ENCODE data around the gene CDC34. TPM values are rescaled to one million over a fixed set of nuclear protein-coding genes. Genes with fewer than 3 reads are reported as not detected.
A peak's percentile ranks its signal among the peaks of the same experiment; 100 is the strongest.

The CDC34 gene
- total RNA-seq, 1 donor from 2014 or later, result 40.0 TPM

DNA sequence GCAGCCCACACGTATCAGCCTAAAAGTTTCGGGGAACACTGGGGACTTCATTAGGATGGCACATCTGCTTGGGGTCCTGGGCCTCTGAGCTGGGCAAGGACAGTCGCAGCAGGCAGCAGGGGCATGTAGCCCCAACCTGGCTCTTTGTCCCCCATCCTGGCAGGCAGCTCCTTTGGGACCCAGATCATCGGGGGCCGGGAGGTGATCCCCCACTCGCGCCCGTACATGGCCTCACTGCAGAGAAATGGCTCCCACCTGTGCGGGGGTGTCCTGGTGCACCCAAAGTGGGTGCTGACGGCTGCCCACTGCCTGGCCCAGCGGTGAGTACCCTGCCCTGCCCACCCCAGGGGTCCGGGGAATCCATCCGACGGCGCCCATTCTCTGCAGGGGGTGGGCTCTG, 15.6 kb downstream of the CDC34 start:
- TF ChIP-seq, protein P1, sequence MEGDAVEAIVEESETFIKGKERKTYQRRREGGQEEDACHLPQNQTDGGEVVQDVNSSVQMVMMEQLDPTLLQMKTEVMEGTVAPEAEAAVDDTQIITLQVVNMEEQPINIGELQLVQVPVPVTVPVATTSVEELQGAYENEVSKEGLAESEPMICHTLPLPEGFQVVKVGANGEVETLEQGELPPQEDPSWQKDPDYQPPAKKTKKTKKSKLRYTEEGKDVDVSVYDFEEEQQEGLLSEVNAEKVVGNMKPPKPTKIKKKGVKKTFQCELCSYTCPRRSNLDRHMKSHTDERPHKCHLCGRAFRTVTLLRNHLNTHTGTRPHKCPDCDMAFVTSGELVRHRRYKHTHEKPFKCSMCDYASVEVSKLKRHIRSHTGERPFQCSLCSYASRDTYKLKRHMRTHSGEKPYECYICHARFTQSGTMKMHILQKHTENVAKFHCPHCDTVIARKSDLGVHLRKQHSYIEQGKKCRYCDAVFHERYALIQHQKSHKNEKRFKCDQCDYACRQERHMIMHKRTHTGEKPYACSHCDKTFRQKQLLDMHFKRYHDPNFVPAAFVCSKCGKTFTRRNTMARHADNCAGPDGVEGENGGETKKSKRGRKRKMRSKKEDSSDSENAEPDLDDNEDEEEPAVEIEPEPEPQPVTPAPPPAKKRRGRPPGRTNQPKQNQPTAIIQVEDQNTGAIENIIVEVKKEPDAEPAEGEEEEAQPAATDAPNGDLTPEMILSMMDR (IDR thresholded peaks at IDR 0.05), result no peak
- ATAC-seq (peak in 1 of 2 donors; percentile 12), DNase-seq (no peak)
- H3K9me3 ChIP-seq, result no peaks in the 10 kb centered on the region
- H3K27ac ChIP-seq, result no peak overlapping the region
- no peak overlapping the region for H3K4me3 ChIP-seq
- no peaks in the 10 kb centered on the region for H3K27me3 ChIP-seq (ENCODE audit: low read depth)
- intact Hi-C loops (cut with DNase I), result no loop called here
- H3K36me3 ChIP-seq, result peaks cover 8% of the 10 kb centered on the region
- no peaks in the 10 kb centered on the region for H3K4me1 ChIP-seq

GRCh38 chr19:547836-548720, 16.5 kb downstream of the CDC34 start:
- DNase-seq (no peak), ATAC-seq (no peak)
- Histone ChIP-seq H3K36me3 (no peaks in the 10 kb centered on the region), H3K27me3 (ENCODE audit: low read depth) (no peaks in the 10 kb centered on the region), H3K9me3 (no peaks in the 10 kb centered on the region), H3K4me1 (no peaks in the 10 kb centered on the region), H3K27ac (no peak overlapping the region), H3K4me3 (no peak overlapping the region)
- intact Hi-C loops (cut with DNase I), result no loop called here
- TF ChIP-seq, protein P1 (IDR thresholded peaks at IDR 0.05), result no peak

- H3K27ac ChIP-seq, result no peak overlapping the region
- H3K4me3 ChIP-seq, result no peak overlapping the region
- TF ChIP-seq, protein P1 (IDR thresholded peaks at IDR 0.05), result no peak
- H3K36me3 ChIP-seq, result no peaks in the 10 kb centered on the region
- no peaks in the 10 kb centered on the region for H3K4me1 ChIP-seq
- intact Hi-C loops (cut with DNase I), result no loop called here
- no peaks in the 10 kb centered on the region for H3K27me3 ChIP-seq (ENCODE audit: low read depth)
- no peak for DNase-seq
- H3K9me3 ChIP-seq, result no peaks in the 10 kb centered on the region
- ATAC-seq, result no peak
These were observed 17.6 kb downstream of the CDC34 start for GRCh38 chr19:548886-549830.

DNA sequence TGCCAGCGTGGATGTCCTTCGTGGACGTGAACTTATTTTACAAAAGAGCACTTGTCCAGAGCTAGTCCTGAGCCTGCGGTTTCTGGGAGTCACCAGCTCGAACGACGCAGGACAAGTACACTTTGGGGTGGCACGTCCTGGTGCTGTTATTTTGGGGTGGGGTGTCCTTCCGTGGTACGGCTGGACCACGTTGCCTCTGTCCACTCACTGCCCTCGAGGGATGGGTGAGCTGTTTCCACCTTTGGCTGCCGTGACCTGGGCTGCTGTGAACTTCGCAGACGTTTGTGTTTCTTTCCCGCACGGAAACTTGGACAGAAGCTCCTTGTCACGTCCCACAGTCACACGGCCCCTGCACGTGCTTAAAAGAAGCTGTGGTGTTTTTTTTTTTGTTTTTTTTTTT, 23.3 kb downstream of the CDC34 start:
- Histone ChIP-seq H3K36me3 (no peaks in the 10 kb centered on the region), H3K4me1 (peaks cover 23% of the 10 kb centered on the region), H3K9me3 (no peaks in the 10 kb centered on the region), H3K27me3 (ENCODE audit: low read depth) (no peaks in the 10 kb centered on the region), H3K27ac (no peak overlapping the region), H3K4me3 (no peak overlapping the region)
- intact Hi-C loops (cut with DNase I), result no loop called here
- TF ChIP-seq, protein P1 (IDR thresholded peaks at IDR 0.05), result no peak
- no peak for ATAC-seq
- no peak for DNase-seq

DNA sequence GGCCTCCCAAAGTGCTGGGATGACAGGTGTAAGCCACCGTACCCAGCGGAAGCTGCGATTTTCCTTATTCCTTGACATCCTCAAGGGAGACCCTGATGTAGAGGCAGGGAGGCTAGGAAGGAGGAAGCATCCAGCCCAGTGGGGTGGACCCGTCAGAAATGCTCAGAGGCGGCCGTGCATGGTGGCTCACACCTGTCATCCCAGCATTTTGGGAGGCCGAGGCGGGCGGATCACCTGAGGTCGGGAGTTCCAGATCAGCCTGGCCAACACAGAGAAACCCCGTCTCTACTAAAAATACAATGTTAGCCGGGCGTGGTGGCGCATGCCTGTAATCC, 23.9 kb downstream of the CDC34 start:
- no peak for ATAC-seq
- TF ChIP-seq, protein P1 (IDR thresholded peaks at IDR 0.05), result no peak
- H3K27ac ChIP-seq, result no peak overlapping the region

More for the DNA sequence above, 23.9 kb downstream of the CDC34 start:
- Histone ChIP-seq H3K27me3 (ENCODE audit: low read depth) (no peaks in the 10 kb centered on the region), H3K4me1 (peaks cover 23% of the 10 kb centered on the region), H3K9me3 (no peaks in the 10 kb centered on the region), H3K36me3 (no peaks in the 10 kb centered on the region), H3K4me3 (no peak overlapping the region)
- DNase-seq, result no peak
- intact Hi-C loops (cut with DNase I), result no loop called here

Measured in lower lobe of right lung (tissue), 2 donors.